Liver (tissue), 9 donors: ENCODE measurements around the gene TWIST2. TPM values are rescaled to one million over a fixed set of nuclear protein-coding genes. Genes with fewer than 3 reads are reported as not detected.

Experiments
- DNase-seq: peaks from one replicate; pipeline ENCODE4 v3.0.0-alpha.2; 2017; ENCODE audit warnings: low spot score
- H3K27ac ChIP-seq, 2 donors: one replicate each; pipeline ENCODE4 v1.7.0; 2013; ENCODE audit warnings: inconsistent platforms in 2 of 2, low read length in 2 of 2, control low read depth in 1 of 2, low read depth in 1 of 2, mild to moderate bottlenecking in 1 of 2
- H3K27me3 ChIP-seq, 4 donors: one replicate each; pipeline versions ENCODE4 v1.6.1 to v1.7.0; 2013; ENCODE audit warnings: low read length in 3 of 4, inconsistent platforms in 1 of 4, mild to moderate bottlenecking in 1 of 4, moderate library complexity in 1 of 4; ENCODE audit not compliant: control insufficient read depth in 4 of 4, insufficient read depth in 4 of 4
- H3K36me3 ChIP-seq, 4 donors: one replicate each; pipeline versions ENCODE4 v1.6.1 to v1.7.0; 2013; ENCODE audit warnings: low read length in 3 of 4, mild to moderate bottlenecking in 3 of 4, low read depth in 1 of 4, moderate library complexity in 1 of 4; ENCODE audit not compliant: control insufficient read depth in 4 of 4, insufficient read depth in 3 of 4
- H3K4me1 ChIP-seq, 4 donors: one replicate each; pipeline versions ENCODE4 v1.6.1 to v1.7.0; 2013; ENCODE audit warnings: low read length in 3 of 4, mild to moderate bottlenecking in 3 of 4, moderate library complexity in 1 of 4; ENCODE audit not compliant: control insufficient read depth in 4 of 4, insufficient read depth in 4 of 4
- H3K4me3 ChIP-seq, 3 donors: one replicate each; pipeline versions ENCODE4 v1.6.1 to v1.7.0; 2013; ENCODE audit warnings: low read length in 3 of 3, control low read depth in 1 of 3, low read depth in 1 of 3, mild to moderate bottlenecking in 1 of 3
- H3K9ac ChIP-seq, 2 donors: one replicate each; pipeline ENCODE4 v1.7.0; 2013; ENCODE audit warnings: low read length in 2 of 2, mild to moderate bottlenecking in 2 of 2, moderate library complexity in 2 of 2, control low read depth in 1 of 2, low read depth in 1 of 2
- H3K9me3 ChIP-seq, 4 donors: one replicate each; pipeline versions ENCODE4 v1.6.1 to v1.7.0; 2013; ENCODE audit warnings: low read length in 3 of 4; ENCODE audit not compliant: control insufficient read depth in 4 of 4
- ATF3 ChIP-seq: IDR thresholded peaks from 2 replicates; pipeline ENCODE4 v1.6.1; 2016; ENCODE audit warnings: antibody characterized with exemption
- EGR1 ChIP-seq, 2 donors: IDR thresholded peaks; 2 replicates each; pipeline ENCODE4 v1.6.1; 2016 to 2018; ENCODE audit warnings: antibody characterized with exemption in 2 of 2, low read depth in 2 of 2
- FOXA2 ChIP-seq: IDR thresholded peaks from 2 replicates; pipeline ENCODE4 v1.6.1; 2016; ENCODE audit warnings: antibody characterized with exemption
- GABPA ChIP-seq, 2 donors: IDR thresholded peaks in 1 of 2; conservative IDR thresholded peaks in 1 of 2; 2 replicates each; pipeline ENCODE4 v1.6.1; 2016; ENCODE audit warnings: antibody characterized with exemption in 2 of 2, mild to moderate bottlenecking in 1 of 2, moderate library complexity in 1 of 2
- HNF4A ChIP-seq, 2 donors: conservative IDR thresholded peaks; 2 replicates each; pipeline ENCODE4 v1.6.1; 2016; ENCODE audit warnings: antibody characterized with exemption in 2 of 2, mild to moderate bottlenecking in 2 of 2
- HNF4G ChIP-seq: IDR thresholded peaks from 2 replicates; pipeline ENCODE4 v1.6.1; 2016; ENCODE audit warnings: antibody characterized with exemption
- JUND ChIP-seq, 2 donors: IDR thresholded peaks; 2 replicates each; pipeline ENCODE4 v1.6.1; 2016; ENCODE audit warnings: antibody characterized with exemption in 2 of 2
- MAX ChIP-seq: IDR thresholded peaks from 2 replicates; pipeline ENCODE4 v1.6.1; 2016; ENCODE audit warnings: antibody characterized with exemption
- NR2F2 ChIP-seq: IDR thresholded peaks from 2 replicates; pipeline ENCODE4 v1.6.1; 2016; ENCODE audit warnings: antibody characterized with exemption
- REST ChIP-seq: IDR thresholded peaks from 2 replicates; pipeline ENCODE4 v1.6.1; 2016; ENCODE audit warnings: antibody characterized with exemption, mild to moderate bottlenecking
- RXRA ChIP-seq, 2 donors: IDR thresholded peaks; 2 replicates each; pipeline ENCODE4 v1.6.1; 2017 to 2018; ENCODE audit warnings: antibody characterized with exemption in 2 of 2, mild to moderate bottlenecking in 1 of 2
- SP1 ChIP-seq: IDR thresholded peaks from 2 replicates; pipeline ENCODE4 v1.6.1; 2018; ENCODE audit warnings: antibody characterized with exemption, mild to moderate bottlenecking
- TAF1 ChIP-seq: conservative IDR thresholded peaks from 2 replicates; pipeline ENCODE4 v1.6.1; 2016; ENCODE audit warnings: antibody characterized with exemption, mild to moderate bottlenecking
- YY1 ChIP-seq: IDR thresholded peaks from 2 replicates; pipeline ENCODE4 v1.6.1; 2016; ENCODE audit warnings: antibody characterized with exemption, mild to moderate bottlenecking
- ZBTB33 ChIP-seq: IDR thresholded peaks from 2 replicates; pipeline ENCODE4 v1.6.1; 2016; ENCODE audit warnings: antibody characterized with exemption
- WGBS: extraction: QIAGEN DNeasy Blood & Tissue Kit; methylation state at CpG from one replicate; pipeline ENCODE4 v1.1.7; 2013; 5-methylcytosine and 5-hydroxymethylcytosine counted together
- polyA plus RNA-seq, 2 donors: library from polyadenylated mRNA; stranded (reverse) in 1 of 2; unstranded in 1 of 2; fragments of 200-250 nt in 1 of 2; fragments of >200 nt in 1 of 2; fragmentation: Nextera tagmentation in 1 of 2; extraction: Ambion mirVana in 1 of 2; gene quantifications; one replicate each; pipeline versions ENCODE4 v1.2.1 to v1.2.3, GENCODE V29; 2013 to 2015
- total RNA-seq, 2 donors: library from RNA; depleted of rRNA; stranded (reverse); fragments of >200 nt; gene quantifications; one replicate each; pipeline ENCODE4 v1.2.3, GENCODE V29; 2014
- donor health status: healthy.
- donor health status: healthy.
- donor health status: healthy.
- donor health status: healthy.
- donor health status: healthy.

TWIST2 gene
- total and polyA plus RNA-seq, 4 donors: 0.17 to 0.20 (median 0.19) TPM; not detected in 1

- TF ChIP-seq TAF1: no peak
- TF ChIP-seq ATF3: no peak
- TF ChIP-seq RXRA (IDR thresholded peaks at IDR 0.05): no peak
- TF ChIP-seq YY1: no peak
- TF ChIP-seq JUND (IDR thresholded peaks at IDR 0.05): no peak
- TF ChIP-seq FOXA2: no peak
- TF ChIP-seq HNF4A (conservative IDR thresholded peaks at IDR 0.05): no peak
- TF ChIP-seq ZBTB33: no peak
- TF ChIP-seq SP1: no peak
- TF ChIP-seq EGR1 (IDR thresholded peaks at IDR 0.05; ENCODE audit: low read depth in 2 of 2): no peak
- TF ChIP-seq MAX: no peak
- no peak for TF ChIP-seq NR2F2
- no peak for TF ChIP-seq HNF4G
- no peak for TF ChIP-seq GABPA (IDR thresholded peaks at IDR 0.05 in 1 of 2, conservative IDR thresholded peaks at IDR 0.05 in 1 of 2)
- peaks cover 0 to 11% (median 3%) of the 10 kb centered on the region in 4 donors for H3K27me3 ChIP-seq
- H3K27ac ChIP-seq: no peak overlapping the region
- H3K4me1 ChIP-seq: peaks cover 0 to 5% (median 2%) of the 10 kb centered on the region in 4 donors
- DNase-seq: no peak
- no peak overlapping the region for H3K9ac ChIP-seq
- 82% methylated on average over 9 of the region's 9 CpGs for WGBS
- H3K4me3 ChIP-seq: no peak overlapping the region
- no peaks in the 10 kb centered on the region for H3K36me3 ChIP-seq
- H3K9me3 ChIP-seq: no peaks in the 10 kb centered on the region
These were observed 5.8 kb downstream of the TWIST2 start for GRCh38 chr2:238853721-238854120.

- H3K27ac ChIP-seq: no peak overlapping the region
- H3K4me3 ChIP-seq: no peak overlapping the region
- no peak overlapping the region for H3K9ac ChIP-seq
- 66% methylated on average over 8 of the region's 8 CpGs for WGBS
- DNase-seq: no peak
- TF ChIP-seq JUND (IDR thresholded peaks at IDR 0.05) (no peak), HNF4G (no peak), SP1 (no peak), MAX (no peak), REST (no peak), EGR1 (IDR thresholded peaks at IDR 0.05; ENCODE audit: low read depth in 2 of 2) (no peak), NR2F2 (no peak), GABPA (IDR thresholded peaks at IDR 0.05 in 1 of 2, conservative IDR thresholded peaks at IDR 0.05 in 1 of 2) (no peak), ATF3 (no peak), YY1 (no peak), FOXA2 (no peak)
- no peaks in the 10 kb centered on the region for H3K36me3 ChIP-seq
- peaks cover 0 to 2% (median under 1%) of the 10 kb centered on the region in 4 donors for H3K4me1 ChIP-seq
- no peaks in the 10 kb centered on the region for H3K9me3 ChIP-seq
- H3K27me3 ChIP-seq: peaks cover 0 to 11% (median under 1%) of the 10 kb centered on the region in 4 donors
These were observed 6.4 kb downstream of the TWIST2 start for GRCh38 chr2:238854246-238854645.
